Lung (tissue), 12 donors: Measurements from ENCODE around the gene PPP1R7. TPM values are rescaled to one million over a fixed set of nuclear protein-coding genes. Genes with fewer than 3 reads are reported as not detected.

ENCODE experiments used
- ATAC-seq: fragments of 200-7000 bp; cut with Tn5 transposase; one replicate; pipeline ENCODE4 v1.9.1; 2020; ENCODE audit warnings: moderate number of reproducible peaks; ENCODE audit not compliant: insufficient read depth, low FRiP score
- DNase-seq, 3 donors: peaks; one replicate each; pipeline ENCODE4 v3.0.0-alpha.2; 2013 to 2017
- H3K27ac ChIP-seq, 2 donors: one replicate each; pipeline ENCODE4 v1.5.1; 2013; ENCODE audit warnings: mild to moderate bottlenecking in 2 of 2, moderate library complexity in 2 of 2, control low read depth in 1 of 2, inconsistent platforms in 1 of 2, low read depth in 1 of 2, low read length in 1 of 2
- H3K27me3 ChIP-seq, 3 donors: one replicate each; pipeline ENCODE4 v1.5.1; 2013; ENCODE audit warnings: low read length in 2 of 3; ENCODE audit not compliant: control insufficient read depth in 3 of 3, insufficient read depth in 3 of 3
- H3K36me3 ChIP-seq, 4 donors: one replicate each; pipeline ENCODE4 v1.5.1; 2013; ENCODE audit warnings: low read length in 4 of 4, mild to moderate bottlenecking in 1 of 4, moderate library complexity in 1 of 4; ENCODE audit not compliant: control insufficient read depth in 4 of 4, insufficient read depth in 4 of 4
- H3K4me1 ChIP-seq, 5 donors: one replicate each; pipeline ENCODE4 v1.5.1; 2013; ENCODE audit warnings: low read length in 5 of 5, mild to moderate bottlenecking in 2 of 5, moderate library complexity in 1 of 5; ENCODE audit not compliant: control insufficient read depth in 5 of 5, insufficient read depth in 5 of 5
- H3K4me3 ChIP-seq: one replicate; pipeline ENCODE4 v1.5.1; 2013; ENCODE audit warnings: mild to moderate bottlenecking, control low read depth, moderate library complexity
- H3K9ac ChIP-seq, 2 donors: one replicate each; pipeline ENCODE4 v1.5.1; 2013; ENCODE audit warnings: low read length in 2 of 2, control low read depth in 1 of 2; ENCODE audit not compliant: insufficient read depth in 1 of 2
- H3K9me3 ChIP-seq, 4 donors: one replicate each; pipeline ENCODE4 v1.5.1; 2013; ENCODE audit warnings: low read length in 3 of 4, mild to moderate bottlenecking in 1 of 4, moderate library complexity in 1 of 4; ENCODE audit not compliant: control insufficient read depth in 4 of 4, insufficient read depth in 3 of 4
- WGBS, 2 donors: extraction: QIAGEN DNeasy Blood & Tissue Kit; methylation state at CpG; one replicate each; pipeline ENCODE4 v1.1.7; 2013; 5-methylcytosine and 5-hydroxymethylcytosine counted together
- polyA plus RNA-seq, 2 donors: library from polyadenylated mRNA; stranded (reverse); fragments of 200-250 nt; gene quantifications; one replicate each; pipeline ENCODE4 v1.2.1, GENCODE V29; 2013
- total RNA-seq, 2 donors: library from RNA; depleted of rRNA in 1 of 2; stranded (reverse); fragments of >200 nt in 1 of 2; gene quantifications; one replicate each; pipeline ENCODE4 v1.2.1, GENCODE V29; 2014 to 2021
- TF ChIP-seq, protein P1 (sequence below): IDR thresholded peaks from 2 replicates; pipeline ENCODE4 v1.5.1; 2012; ENCODE audit warnings: mild to moderate bottlenecking; ENCODE audit errors: control extremely low read depth, extremely low read depth
- donor health status: control.
- donor health status: control.
- donor health status: Bipolar disorder and iron deficiency.
- donor health status: healthy.
- donor health status: DM: yes; HTN: yes; CAD: no.

PPP1R7 gene
- total and polyA plus RNA-seq, 4 donors = 54.6 to 78.1 (median 65.9) TPM

DNA sequence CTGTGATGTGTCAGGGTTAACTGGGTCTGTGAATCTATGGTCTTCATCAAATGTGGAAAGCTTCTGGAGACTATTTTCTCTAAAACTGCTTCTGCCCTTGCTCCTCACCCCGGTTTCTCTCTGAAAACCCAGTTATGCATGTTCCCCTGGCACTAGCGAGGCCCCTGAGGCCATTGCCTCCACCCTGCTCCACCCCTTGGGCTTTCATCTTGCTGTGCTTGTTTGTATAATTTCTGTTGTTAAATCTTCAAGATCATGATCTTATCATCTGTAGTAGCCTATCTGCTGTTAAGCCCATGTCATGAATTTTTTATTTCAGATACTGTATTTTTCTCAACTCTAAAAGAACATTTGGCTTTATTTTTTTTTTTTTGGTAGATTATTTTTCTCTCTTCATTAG is 23.3 kb downstream of the PPP1R7 start:
- Histone ChIP-seq H3K4me3 (no peak overlapping the region), H3K27ac (no peak overlapping the region), H3K36me3 (peaks cover 26 to 37% (median 32%) of the 10 kb centered on the region in 4 donors), H3K9ac (no peak overlapping the region), H3K9me3 (peaks cover 0 to 9% (median 5%) of the 10 kb centered on the region in 4 donors), H3K4me1 (no peaks in the 10 kb centered on the region), H3K27me3 (no peaks in the 10 kb centered on the region)
- WGBS, 2 donors = 93 to 95% methylated on average over 2 of the region's 2 CpGs
- ATAC-seq (no peak), DNase-seq (no peak)
- TF ChIP-seq, protein P1, sequence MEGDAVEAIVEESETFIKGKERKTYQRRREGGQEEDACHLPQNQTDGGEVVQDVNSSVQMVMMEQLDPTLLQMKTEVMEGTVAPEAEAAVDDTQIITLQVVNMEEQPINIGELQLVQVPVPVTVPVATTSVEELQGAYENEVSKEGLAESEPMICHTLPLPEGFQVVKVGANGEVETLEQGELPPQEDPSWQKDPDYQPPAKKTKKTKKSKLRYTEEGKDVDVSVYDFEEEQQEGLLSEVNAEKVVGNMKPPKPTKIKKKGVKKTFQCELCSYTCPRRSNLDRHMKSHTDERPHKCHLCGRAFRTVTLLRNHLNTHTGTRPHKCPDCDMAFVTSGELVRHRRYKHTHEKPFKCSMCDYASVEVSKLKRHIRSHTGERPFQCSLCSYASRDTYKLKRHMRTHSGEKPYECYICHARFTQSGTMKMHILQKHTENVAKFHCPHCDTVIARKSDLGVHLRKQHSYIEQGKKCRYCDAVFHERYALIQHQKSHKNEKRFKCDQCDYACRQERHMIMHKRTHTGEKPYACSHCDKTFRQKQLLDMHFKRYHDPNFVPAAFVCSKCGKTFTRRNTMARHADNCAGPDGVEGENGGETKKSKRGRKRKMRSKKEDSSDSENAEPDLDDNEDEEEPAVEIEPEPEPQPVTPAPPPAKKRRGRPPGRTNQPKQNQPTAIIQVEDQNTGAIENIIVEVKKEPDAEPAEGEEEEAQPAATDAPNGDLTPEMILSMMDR = no peak

DNA sequence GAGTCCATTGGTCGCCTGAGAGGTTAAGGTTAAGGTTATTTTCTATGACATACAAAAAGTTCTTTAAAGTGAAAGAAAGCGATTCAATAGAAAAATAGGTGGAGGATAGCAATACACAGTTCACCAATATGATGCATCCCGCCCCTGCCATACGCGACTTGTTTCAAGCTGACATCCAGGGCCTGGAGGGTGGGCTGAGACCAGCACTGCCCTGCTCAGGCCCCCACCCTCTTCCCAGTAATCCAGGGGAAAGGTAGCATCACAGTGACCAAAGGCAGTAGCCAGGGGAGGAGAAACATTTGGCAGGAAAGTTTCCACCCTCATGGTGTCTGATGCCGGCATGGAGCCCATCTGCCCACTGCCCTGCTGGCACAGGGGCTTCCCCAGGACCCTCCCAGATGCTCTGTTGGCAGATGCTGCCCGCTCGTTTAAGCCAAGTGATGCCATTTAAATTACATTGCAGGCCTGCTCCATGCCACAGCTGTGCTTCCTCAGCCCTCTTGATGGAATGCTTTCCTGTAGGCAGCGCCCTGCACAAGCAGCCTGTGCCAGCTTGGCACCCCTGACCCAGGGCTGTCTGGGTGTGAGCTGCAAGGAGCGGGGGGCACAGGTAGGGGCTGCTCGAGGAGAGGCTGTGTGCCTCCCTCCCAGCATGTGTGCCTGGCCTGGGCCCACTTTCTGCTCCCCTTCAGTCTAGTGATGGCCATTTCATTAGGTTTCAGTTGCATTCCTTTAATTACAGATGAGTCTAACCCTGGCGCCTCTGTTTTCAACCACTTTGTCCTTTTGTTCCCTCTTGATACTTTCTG is 27.5 kb downstream of the PPP1R7 start:
- no peak overlapping the region for H3K9ac ChIP-seq
- TF ChIP-seq, protein P1 = no peak
- no peaks in the 10 kb centered on the region for H3K27me3 ChIP-seq
- no peak overlapping the region for H3K4me3 ChIP-seq
- H3K27ac ChIP-seq = no peak overlapping the region
- peaks cover 8 to 27% (median 12%) of the 10 kb centered on the region in 4 donors for H3K36me3 ChIP-seq
- ATAC-seq = no peak
- 95 to 96% methylated on average over 12 of the region's 12 CpGs for WGBS, 2 donors
- no peaks in the 10 kb centered on the region for H3K9me3 ChIP-seq
- peaks cover 0 to 2% (median 0%) of the 10 kb centered on the region in 5 donors for H3K4me1 ChIP-seq
- DNase-seq = no peak

- Histone ChIP-seq H3K36me3 (peaks cover 8 to 35% (median 14%) of the 10 kb centered on the region in 4 donors), H3K9ac (no peak overlapping the region), H3K27me3 (no peaks in the 10 kb centered on the region), H3K4me3 (no peak overlapping the region), H3K4me1 (peaks cover 0 to 2% (median 0%) of the 10 kb centered on the region in 5 donors), H3K9me3 (no peaks in the 10 kb centered on the region), H3K27ac (no peak overlapping the region)
- DNase-seq = peak; percentile 27 to 84 (median 47)
- 69 to 84% methylated on average over 4 of the region's 4 CpGs for WGBS, 2 donors
- TF ChIP-seq, protein P1 = no peak
- no peak for ATAC-seq
Observed at GRCh38 chr2:241178961-241179360, 28.7 kb downstream of the PPP1R7 start.
